Stimulated activated CD8-positive, alpha-beta memory T cell treated with anti-CD3 and anti-CD28 coated beads, Interleukin-15, amount 100 ng/mL, for 1 hour (primary cell): ENCODE data around the gene NKX6-2.
"Not testable (repeated sequence)": the region's sequence is repeated elsewhere in the genome, so short reads cannot be mapped to it uniquely, and the experiment has no call there.

ENCODE experiments used
- DNase-seq: peaks from one replicate; pipeline ENCODE4 v3.0.0-alpha.2; 2020; ENCODE audit warnings: low read depth

Gene NKX6-2

DNA sequence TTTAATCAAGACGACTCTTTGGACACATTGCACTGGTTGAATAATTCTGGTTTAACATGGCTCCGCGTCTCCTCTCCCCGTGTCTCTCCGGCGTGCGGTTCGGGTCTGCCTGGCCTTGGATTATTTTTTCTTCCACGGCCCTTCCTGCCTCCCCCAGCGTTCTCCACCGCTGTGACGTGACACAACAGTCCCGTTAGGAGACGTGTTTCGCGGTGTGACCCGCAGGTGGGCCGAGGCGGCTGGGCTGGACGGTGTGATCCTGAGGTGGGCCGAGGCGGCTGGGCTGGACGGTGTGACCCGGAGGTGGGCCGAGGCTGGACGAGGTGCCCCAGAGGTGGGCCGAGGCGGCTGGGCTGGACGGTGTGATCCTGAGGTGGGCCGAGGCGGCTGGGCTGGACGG is 12.0 kb upstream of the NKX6-2 start:
- not testable (repeated sequence) for DNase-seq

DNA sequence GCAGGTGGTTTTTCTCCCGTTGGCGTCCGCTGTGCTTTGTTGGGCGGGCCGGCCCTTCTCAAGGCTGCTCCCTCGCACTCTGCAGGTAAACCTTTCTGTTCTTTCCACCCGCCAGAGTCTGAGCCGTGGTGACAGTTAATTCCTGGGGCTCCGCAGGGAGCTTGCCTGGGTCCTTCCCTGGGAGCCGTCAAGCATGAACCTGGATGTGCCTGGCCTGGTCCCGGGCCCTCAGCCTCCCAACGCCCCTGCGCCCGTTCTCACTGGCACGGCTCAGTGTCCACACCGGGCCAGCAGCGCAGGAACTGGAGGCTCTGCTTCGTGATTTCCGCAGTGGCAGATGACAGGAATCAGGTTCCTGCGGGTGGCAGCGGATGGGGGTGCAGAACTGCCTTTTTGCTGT is 10.9 kb upstream of the NKX6-2 start:
- DNase-seq: no peak

DNA sequence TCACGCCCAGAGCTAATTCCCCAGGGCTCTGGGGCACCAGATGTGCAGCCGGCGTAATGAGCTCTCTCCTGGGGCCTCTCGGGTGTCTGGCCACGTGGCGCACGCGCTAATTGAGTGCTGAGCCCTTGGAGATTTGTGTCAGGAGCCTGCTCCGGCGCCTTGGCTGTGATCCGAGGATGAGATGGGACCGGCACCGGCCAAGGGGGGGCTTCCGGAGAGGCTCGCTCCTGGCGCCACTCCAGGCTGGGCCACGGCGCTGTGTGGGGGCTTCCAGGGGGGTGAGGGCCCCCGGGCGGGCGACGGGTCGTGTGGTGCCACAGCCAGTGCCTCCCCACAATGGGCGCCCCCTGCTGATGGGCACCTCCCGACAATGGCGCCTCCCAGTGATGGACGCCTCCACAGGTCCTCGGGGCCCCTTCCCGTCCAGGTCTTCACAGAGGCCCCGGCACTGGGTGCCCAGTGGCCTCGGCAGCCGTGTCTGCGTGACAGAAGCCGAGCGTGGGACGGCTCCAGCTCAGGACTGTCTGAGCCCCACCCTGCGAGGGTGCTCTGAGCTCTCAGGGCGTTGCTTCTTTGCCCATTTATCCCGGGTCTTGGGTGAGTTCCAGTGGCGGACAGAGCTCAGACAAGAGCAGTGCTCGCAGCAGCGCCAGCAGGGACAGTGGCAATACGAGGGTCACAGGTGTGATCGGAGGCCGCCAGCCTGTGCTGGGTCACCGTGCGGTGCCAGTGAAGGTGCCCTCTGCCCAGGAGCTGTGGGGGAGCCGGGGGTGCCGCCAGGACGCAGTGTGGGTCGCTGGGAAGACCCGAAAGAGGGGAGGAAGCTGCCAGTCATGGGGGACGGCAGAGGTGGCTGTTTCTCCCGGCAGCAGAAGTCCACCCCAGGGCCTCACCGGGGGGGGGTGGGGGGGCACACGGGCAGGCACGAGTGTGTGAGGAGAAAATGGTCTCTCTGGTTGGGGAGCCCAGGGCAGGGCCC is 8.2 kb upstream of the NKX6-2 start:
- DNase-seq: no peak

DNA sequence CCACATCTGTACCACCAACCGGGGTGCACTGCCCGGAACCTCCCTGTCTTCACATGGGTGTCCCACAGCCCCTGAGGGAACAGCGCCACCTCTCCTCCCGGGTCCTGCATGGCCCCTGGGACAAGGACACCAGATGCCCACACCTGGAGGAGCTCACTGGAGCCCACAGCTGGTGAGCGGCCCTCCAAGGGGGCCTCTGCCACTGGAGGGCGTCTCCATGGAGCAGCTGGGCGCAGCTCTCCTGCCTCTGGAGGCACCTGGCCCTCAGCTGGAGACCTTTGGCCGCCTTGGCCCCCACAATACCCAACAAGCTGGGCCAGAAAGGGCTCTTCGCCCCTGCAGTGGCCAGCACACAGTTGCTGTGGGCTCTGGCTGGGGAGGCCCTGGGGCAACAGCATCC is 7.3 kb upstream of the NKX6-2 start:
- no peak for DNase-seq

DNA sequence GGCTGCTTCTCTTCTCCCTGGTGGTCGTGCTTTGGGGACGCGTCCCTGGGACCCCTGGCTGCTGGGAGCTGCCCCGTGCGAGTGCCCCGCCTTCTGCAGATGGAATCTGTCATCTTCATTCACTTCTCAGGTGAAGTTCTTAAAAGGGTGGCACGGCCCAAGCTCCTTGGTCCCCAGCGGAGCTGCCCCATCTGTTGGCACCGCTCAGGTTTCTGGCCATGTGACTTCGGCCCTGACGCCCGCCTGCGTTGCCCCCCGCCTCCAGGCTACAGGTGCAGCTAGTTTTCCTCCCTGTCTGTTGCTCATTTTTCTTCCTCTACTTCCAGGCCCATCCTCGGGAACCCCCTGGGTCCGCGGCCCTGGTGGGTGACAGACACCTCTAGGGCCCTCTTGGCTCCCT is 6.8 kb upstream of the NKX6-2 start:
- DNase-seq: no peak

DNA sequence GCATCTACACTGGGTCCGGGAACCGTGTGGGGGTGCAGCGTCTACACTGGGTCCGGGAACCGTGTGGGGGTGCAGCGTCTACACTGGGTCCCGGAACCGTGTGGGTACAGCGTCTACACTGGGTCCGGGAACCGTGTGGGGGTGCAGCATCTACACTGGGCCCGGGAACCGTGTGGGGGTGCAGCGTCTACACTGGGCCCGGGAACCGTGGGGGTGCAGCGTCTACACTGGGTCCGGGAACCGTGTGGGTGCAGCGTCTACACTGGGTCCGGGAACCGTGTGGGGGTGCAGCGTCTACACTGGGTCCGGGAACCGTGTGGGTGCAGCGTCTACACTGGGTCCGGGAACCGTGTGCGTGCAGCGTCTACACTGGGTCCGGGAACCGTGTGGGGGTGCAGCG is 6.2 kb upstream of the NKX6-2 start:
- not testable (repeated sequence) for DNase-seq

DNA sequence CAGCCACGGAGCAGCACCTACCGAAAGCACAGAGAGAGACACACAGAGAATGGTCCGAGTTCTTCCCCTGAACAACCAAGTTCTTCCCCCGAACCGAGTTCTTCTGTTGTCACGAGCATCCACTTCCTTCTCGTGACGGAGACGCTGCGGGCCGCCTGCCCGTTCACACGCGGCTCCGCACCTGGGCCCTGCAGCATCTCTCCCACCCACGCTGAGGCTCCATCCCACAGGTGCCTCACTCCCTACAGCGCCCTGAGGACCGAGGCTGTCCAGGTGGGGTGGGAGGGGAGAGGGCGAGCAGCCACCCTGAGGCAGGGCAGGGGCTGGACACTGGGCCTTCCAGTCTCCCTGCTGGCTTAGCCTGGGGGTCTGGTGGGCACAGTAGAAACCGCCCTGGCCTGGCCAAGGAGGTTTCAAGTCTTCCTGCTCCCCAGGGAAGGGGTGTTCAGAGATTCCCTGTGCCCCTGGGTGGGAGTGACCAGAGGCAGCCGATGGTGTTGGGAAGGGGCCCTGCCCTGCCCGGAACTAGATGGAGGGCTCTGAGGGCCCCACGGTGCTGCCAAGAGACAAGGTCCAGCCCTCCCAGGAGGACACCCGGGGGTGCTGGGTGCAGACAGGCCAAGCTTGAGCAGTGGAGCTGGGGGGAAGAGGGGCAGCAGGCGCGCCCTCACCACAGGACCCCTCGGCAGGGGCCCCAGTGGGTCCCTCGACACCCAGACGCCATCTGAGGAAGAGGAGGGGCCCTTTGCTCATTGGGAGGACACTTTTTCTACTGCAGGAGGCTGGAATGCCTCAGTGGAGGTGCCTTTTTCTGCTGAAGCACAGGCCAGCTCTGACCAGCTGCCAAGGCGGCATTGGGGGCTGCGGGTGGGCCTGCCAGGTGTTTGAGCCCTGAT is 5.2 kb upstream of the NKX6-2 start:
- DNase-seq: no peak

DNA sequence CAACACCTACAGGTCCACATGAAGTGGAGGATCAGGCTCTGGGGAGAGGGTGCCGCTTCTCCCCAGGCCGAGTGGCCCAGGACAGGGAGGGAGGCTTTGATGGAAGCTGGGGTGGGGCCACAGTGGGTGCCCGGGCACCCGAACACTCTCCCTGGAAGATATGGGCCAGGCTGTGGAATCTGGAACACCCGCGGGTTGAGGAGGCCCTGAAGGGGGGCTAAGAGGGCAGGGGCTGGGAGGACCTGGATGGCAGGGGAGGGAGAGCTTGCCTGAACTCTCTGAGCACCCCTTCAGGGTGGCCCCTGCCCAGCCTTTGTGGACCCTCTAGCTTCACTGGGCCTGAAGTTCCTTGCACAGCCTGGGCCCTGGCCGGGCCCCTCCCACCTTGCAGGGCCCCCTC is 4.5 kb upstream of the NKX6-2 start:
- DNase-seq: no peak

DNA sequence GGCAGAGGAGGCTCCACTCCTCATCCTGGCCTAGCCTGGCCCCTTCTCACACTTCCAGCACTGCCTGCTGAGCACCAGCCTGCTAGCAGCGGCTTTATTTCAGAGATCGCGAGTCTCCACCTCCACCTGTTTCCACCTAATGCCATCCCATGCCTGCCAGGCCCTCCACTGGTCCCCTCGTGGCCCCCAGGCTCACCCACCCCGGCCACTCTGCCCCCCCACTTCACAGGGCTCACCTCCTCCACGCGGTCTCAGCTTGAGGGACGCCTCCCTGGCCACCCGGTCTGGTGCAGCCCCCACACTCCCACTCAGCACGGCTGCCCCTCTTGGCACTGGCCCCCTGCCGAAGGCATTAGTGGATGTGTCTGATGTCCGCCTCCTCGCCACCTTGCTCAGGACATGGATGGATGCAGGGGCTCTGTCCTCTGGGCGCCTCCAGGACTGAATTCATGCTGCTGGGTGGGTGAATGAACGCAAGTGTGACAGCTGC is 3.8 kb upstream of the NKX6-2 start:
- DNase-seq: no peak

DNA sequence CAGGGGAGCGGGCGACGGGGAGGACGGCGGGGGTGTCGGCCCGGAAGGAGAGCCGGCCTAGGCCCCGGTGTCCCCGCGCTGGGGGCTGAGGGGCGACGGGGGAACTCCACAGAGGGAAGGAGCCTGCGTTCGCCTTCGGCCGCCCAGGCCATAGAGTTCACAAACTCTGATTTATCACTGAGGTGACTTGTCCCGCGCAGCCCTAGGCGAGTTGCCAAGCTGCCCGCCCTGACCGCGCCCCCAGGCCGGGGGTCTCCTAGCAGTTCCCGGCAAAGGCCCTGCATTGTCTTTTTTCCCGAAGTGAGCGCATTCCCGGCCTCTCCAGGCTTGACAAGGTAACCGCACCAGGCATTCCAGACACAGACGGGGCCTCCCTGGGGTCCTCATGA is 2.9 kb upstream of the NKX6-2 start:
- DNase-seq: no peak

DNA sequence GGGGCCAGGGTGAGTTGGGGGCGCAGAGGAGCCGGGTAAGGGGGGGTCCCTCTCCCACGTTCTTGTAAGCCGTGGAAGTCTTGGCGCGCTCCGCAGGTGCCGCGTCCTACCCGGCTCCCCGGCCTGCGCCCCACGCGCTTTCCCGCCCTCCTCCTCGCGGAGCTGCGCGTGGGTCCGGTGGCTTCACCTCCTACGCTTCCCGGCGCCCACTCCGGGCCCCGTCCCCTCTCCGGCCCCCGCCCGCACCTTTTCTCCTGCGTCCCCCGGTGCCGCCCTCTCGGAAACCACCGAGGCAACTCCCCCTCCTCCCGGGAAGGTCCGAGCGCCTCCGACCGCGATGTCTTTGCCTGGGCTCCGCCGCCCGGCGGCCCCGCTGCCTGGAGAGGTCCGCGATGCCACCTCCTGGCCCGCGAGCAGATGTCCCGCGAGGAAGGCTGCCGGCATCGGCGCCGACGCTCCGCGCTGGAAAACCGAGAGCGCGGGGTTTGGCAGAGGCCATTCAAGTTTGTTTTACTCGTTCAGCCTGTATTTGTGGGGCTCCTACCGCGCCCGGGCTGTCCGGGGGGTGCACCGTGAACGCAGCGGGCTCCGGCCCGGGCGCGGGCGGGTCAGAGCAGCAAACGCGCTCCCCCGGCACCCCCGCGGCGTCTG is 2.4 kb upstream of the NKX6-2 start:
- no peak for DNase-seq

DNA sequence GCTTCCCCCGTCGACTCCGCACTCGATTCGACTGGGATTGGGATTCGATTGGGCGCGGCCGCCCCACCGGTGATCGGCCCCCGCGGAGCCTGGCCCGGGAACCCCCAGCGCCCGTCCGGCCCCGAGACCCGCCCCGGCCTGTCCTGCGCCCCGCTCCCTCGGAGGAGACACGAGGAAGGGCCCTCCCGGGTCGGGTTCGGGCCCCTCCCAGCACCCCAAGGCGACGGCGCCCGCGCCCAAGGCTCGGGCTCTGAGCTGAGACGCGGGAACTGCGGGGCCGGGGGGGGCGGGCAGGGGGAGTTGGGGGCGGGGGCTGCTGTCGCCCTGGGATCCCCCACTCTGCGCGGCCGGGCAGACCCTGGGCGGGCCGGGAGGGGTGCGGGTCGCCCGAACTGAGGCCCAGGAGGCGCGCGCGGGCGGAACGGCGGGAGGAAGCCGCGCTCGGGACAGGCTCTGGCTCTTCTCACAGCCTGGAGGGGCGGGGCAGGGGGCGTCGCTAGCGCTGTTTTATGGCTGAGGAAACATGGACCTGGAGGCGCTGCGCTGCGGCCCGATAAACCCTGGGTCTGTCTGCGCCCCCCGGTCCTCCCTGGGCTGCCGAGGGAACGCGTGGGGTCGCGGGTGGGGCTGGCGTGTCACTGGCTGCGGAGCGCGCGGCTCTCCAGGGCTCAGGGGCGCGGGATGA is 1.7 kb upstream of the NKX6-2 start:
- DNase-seq: no peak

DNA sequence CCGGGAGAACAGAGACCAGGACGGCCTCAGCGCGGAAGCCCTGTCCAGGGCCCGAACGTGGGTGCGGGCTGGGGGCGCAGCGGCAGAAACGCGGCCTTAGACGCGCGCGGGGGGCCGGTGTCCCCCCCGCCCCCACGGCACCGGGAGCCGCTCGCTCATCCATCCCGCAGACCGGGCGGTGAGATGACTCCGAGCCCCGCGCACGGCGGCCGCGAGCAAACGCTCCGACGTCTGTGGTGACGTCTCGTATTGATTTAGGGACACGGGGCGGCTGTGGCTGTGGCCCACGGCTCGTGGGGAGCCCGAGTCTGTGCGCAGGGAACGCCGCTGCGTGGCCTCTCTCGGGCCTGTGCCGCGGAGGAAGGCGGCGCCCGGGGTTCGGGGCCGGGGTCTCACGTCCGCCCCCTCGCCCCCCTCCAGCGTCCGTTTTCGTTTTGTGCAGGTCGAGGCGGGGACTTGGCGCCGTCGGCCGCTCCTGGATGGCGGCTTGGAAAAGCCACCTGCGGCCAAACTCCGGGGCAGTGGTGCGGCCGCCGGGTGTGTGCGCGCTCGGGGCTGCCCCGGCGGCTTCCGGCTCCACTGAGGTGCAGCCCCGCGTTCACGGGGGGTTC is 1.0 kb upstream of the NKX6-2 start:
- DNase-seq: no peak

DNA sequence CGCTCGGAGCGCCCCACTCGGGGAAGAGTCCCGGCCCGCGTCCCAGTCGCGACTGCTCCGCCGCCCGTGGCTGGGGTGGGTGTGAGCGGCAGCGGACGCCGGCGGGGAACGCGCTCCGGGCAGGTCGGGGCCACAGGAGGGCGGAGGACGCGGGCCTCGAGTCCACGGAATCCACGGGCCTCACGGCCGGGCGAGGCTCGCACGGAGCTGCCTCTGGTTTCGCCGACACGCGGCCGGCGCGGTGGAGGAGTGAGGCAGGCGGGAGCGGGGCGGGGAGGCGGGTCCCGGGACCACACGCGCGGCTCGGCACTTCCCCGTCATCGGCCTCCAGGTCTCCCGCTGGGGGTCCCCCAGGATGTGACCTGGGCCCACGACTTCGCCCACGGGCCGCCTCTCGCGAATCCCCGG is 533 bp upstream of the NKX6-2 start:
- no peak for DNase-seq

DNA sequence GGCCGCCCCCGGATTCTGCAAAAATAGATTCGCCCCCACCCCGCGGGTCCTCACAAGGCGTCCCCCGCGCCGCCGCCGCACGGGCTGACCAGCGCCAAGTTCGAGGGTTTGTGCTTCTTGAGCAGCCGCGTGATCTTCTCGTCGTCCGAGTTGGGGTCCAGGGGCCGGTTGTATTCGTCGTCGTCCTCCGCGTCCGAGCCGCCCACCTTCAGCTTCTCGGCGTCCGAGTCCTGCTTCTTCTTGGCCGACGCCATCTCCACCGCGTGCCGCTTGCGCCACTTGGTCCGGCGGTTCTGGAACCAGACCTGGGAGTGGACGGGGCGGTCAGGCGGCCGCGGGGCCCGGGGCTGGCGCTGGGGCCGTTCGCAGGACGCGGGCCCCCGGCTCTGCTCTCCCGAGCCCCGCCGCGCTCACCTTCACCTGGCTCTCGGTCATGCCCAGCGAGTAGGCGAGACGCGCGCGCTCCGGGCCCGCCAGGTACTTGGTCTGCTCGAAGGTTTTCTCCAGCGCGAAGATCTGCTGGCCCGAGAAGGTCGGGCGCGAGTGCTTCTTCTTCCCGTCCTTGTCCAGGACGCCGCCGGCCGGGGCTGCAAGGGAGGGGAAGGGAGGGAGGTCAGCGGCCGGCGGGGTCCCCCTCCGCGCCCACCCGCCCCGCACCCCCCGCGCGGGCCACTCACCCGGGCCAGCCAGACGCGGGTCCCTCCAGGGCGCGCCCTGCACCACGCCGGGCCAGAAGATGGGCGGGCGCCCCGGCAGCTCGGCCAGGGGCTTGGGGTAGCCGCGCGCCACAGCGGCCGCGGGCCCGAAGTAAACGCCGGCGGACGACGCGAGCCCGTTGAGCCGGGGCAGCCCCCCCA is 853 bp downstream of the NKX6-2 start:
- no peak for DNase-seq

DNA sequence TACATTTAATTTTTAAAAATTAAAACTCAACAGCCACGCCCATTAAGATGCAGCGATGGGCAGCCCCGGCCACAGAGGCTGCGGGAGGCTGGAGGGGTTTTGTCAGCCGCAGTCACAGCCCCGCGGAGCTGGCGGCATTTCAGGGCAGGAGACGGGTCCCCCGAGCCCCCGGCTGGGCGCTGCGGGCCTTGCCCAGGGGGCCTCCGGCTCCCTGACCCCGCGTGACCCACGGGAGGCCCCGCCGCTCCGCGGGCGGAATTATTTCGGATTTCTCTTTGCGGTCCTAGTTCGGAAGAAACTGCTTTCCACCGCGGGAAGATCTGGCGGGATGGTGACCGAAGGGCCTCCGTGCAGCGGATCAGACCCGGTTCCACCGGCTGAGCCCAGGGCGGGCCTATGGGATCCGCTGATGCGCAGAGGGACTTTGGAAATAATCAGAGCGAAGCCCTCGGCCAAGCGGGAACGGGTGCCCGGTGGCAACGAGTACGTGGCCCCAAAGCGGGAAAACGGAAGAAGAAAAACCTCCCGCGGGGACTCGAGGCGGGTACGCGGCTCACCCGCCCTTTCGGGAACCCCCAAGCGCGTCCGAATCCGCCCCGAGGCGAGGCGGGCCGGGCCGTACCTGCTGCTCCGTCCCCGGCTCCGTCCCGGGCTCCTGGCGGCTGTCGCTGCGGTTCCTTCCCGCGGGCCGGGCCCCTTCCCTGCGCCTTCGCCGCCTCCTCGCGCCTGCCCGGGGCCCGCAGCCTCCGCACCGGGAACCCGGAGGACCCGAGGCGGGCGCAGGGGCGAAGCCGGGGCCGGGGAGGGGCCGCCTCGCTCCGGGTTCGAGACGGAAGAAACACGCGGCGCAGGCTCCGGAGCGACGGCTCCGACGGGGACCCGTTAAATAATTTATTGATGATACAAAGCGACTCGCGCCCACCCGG is 1.7 kb downstream of the NKX6-2 start:
- no peak for DNase-seq

DNA sequence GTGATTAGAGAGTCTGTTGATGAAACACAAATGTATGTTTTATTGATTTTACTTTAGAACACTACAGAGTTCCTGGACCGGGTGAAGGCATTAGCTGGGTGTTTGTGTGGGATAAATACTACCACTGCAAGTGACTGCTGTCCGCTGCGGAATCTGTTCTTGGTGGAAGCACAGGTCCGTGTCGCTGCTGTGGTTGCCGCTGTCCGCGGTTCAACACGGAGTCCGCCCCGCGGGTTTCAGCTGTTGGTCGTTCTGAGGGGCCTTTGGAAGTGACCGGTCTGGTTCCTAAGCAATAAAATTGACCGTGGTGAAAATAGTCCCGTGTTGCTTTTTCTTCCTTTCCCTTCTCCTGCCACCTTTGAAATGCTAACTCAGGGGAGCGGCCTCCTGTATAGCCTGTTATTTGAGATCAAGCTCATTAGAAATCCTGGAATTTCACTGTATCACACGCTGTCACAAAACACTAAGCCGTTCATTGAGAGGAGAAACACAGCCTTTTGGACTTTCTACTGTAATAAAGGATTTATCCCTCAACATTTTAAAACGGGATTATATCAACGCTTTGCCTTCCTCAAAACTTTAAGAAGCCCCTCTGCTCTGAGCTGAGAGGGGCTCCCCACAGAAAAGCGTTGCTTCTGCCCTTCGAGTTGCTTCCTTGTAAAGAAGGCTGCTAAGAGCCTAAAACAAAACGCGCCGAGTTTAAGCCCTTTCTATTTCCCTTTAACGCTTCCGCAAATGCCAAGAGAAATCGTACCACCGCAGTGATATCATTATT is 2.6 kb downstream of the NKX6-2 start:
- no peak for DNase-seq

DNA sequence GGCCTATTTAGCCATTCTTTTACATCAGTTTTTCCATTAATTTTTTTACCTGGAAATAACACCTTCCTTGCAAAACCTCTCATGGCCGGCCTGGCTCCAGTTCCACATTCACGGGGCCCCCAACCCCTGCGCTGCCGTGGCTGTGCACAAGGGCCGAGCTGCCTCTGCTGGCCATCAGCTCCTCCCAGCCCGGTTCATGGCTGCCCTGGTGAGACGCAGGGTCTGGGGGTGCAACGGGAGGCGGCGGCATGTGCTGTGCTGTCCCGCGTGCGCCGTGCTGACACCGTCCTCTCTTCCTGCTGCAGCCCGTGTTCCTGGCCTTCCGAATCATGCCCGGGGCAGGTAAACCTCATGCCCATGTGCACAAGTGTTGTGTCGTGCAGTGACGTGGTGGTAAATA is 4.4 kb downstream of the NKX6-2 start:
- no peak for DNase-seq
